Chondrocyte (in vitro differentiated cells): ENCODE data around the gene PHKG1. TPM values are rescaled to one million over a fixed set of nuclear protein-coding genes. Genes with fewer than 3 reads are reported as not detected.
"Not testable (repeated sequence)": the region's sequence is repeated elsewhere in the genome, so short reads cannot be mapped to it uniquely, and the experiment has no call there.

ENCODE experiments used
- DNase-seq: peaks from one replicate; pipeline ENCODE4 v3.0.0; 2021; ENCODE audit warnings: mixed read lengths, low spot score
- H3K27ac Mint-ChIP-seq: one replicate; pipeline ENCODE4 v1.8.0; 2021; ENCODE audit warnings: mild to moderate bottlenecking, moderate library complexity, mixed read lengths; ENCODE audit not compliant: unreplicated experiment
- H3K27me3 Mint-ChIP-seq: 2 replicates; pipeline ENCODE4 v1.8.0; 2021; ENCODE audit warnings: low read depth, mixed read lengths
- H3K36me3 Mint-ChIP-seq: 2 replicates; pipeline ENCODE4 v1.8.0; 2021; ENCODE audit warnings: low read depth, mixed read lengths
- H3K4me1 Mint-ChIP-seq: 2 replicates; pipeline ENCODE4 v1.8.0; 2021; ENCODE audit warnings: low read depth, mild to moderate bottlenecking, mixed read lengths
- H3K4me3 Mint-ChIP-seq: one replicate; pipeline ENCODE4 v1.8.0; 2021; ENCODE audit warnings: mild to moderate bottlenecking, moderate library complexity, mixed read lengths; ENCODE audit not compliant: unreplicated experiment
- H3K9me3 Mint-ChIP-seq: 2 replicates; pipeline ENCODE4 v1.8.0; 2021; ENCODE audit warnings: low read depth, mixed read lengths
- CTCF ChIP-seq: fragments of 200-600 bp; sonication (generic); IDR thresholded peaks from 2 replicates; pipeline ENCODE4 v1.5.0; 2021; ENCODE audit warnings: antibody characterized with exemption, mild to moderate bottlenecking, moderate library complexity
- total RNA-seq: library from RNA; stranded (reverse); gene quantifications from 3 replicates; pipeline ENCODE4 v1.2.1, GENCODE V29; 2021

PHKG1 gene
- total RNA-seq, 1 donor from 2014 or later: 0.15 TPM

GRCh38 chr7:56051339-56052191 lies 41.2 kb downstream of the PHKG1 start, which contains the start of the genes CCT6A and PSPH:
CCT6A (plus strand) TSS chr7:56051765; CDS start chr7:56051849, 84 bp downstream.
PSPH (minus strand) TSS chr7:56051444; CDS start chr7:56021212, 30,232 bp downstream.
- no peak for TF ChIP-seq CTCF
- Mint-ChIP-seq H3K9me3 (no peaks in the 10 kb centered on the region), H3K27ac (peak within 1 kb of the TSS; percentile 96), H3K27me3 (no peaks in the 10 kb centered on the region), H3K4me1 (peaks cover 59% of the 10 kb centered on the region), H3K4me3 (peak within 1 kb of the TSS; percentile 94), H3K36me3 (peaks cover 6% of the 10 kb centered on the region)
- peak; percentile 99 for DNase-seq

DNA sequence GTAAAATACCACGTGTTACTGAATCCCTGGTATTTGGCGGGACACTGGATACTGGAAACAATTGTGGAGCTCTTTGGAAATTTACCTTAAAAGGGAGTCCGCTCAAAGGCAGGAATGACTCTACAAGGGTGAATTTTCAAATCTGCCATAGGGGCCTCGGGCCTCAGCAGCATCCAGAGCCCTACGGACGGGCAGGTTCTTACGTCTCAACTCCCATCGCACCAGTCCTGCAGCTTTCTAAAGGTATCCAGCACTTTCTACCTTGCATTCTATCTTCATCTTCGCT lies 41.8 kb downstream of the PHKG1 start:
- Mint-ChIP-seq H3K27me3 (no peaks in the 10 kb centered on the region), H3K9me3 (no peaks in the 10 kb centered on the region), H3K4me1 (peaks cover 61% of the 10 kb centered on the region), H3K36me3 (peaks cover 4% of the 10 kb centered on the region), H3K27ac (peak overlapping the region; percentile 96), H3K4me3 (peak overlapping the region; percentile 94)
- no peak for DNase-seq
- TF ChIP-seq CTCF: no peak

GRCh38 chr7:56048763-56049162 lies 44.0 kb downstream of the PHKG1 start:
- H3K4me1 Mint-ChIP-seq: peaks cover 51% of the 10 kb centered on the region
- not testable (repeated sequence) for H3K9me3 Mint-ChIP-seq, DNase-seq, H3K4me3 Mint-ChIP-seq, H3K27me3 Mint-ChIP-seq, H3K36me3 Mint-ChIP-seq
- peak; percentile 9 for TF ChIP-seq CTCF
- peak overlapping the region; percentile 75 for H3K27ac Mint-ChIP-seq

DNA sequence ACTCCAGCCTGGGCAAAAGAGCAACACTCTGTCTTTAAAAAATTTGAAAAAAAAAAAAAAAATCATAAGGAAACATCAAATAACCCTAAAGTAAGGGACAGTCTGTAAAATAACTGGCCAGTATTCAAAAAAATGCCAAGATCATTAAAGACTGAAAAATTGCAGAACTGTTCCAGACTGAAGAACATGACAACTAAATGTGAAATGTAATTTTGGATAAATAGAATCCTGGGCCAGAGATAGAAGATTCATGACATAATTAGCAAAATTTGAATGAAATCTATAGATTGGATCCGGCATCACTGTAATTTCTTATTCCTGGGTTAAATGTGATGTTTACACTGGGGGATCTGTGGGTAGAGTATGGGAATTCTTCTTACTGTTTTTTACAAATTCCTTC lies 44.5 kb downstream of the PHKG1 start:
- no peak overlapping the region for H3K4me3 Mint-ChIP-seq
- no peak for TF ChIP-seq CTCF
- H3K9me3 Mint-ChIP-seq: no peaks in the 10 kb centered on the region
- DNase-seq: no peak
- H3K27me3 Mint-ChIP-seq: no peaks in the 10 kb centered on the region
- peaks cover 47% of the 10 kb centered on the region for H3K4me1 Mint-ChIP-seq
- no peaks in the 10 kb centered on the region for H3K36me3 Mint-ChIP-seq
- H3K27ac Mint-ChIP-seq: peak overlapping the region; percentile 75

DNA sequence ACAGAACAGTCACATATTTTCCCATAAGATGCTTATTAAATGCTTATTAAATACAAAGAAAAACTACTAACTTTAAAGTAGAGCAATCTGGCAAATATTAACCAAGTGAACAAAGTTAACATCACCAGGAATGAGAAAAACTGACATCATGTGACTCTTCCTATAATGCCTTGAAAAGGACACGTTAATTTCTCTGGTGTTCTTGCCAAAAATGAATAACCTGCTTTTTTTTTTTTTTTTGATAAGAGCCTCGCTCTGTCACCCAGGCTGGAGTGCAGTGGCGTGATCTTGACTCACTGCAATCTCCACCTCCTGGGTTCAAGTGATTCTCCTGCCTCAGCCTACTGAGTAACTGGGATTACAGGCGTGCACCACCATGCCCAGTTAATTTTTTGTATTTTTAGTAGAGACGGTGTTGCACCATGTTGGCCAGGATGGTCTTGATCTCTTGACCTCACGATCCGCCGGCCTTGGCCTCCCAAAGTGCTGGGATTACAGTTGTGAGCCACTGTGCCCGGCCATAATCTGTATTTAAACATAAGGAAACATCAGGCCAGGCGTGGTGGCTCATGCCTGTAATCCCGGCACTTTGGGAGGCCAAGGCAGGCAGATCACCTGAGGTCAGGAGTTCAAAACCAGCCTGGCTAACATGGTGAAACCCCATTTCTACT lies 45.2 kb downstream of the PHKG1 start:
- not testable (repeated sequence) for DNase-seq, H3K9me3 Mint-ChIP-seq, H3K27me3 Mint-ChIP-seq, H3K4me3 Mint-ChIP-seq, H3K36me3 Mint-ChIP-seq
- peaks cover 41% of the 10 kb centered on the region for H3K4me1 Mint-ChIP-seq
- H3K27ac Mint-ChIP-seq: peak overlapping the region; percentile 91
